GM18907 (cell line): ENCODE results near the gene WFIKKN2.

ENCODE experiments used
- ATAC-seq: cut with Tn5 transposase; IDR thresholded peaks from one replicate; pipeline ENCODE4 v1.9.1; 2021; ENCODE audit warnings: mild to moderate bottlenecking, moderate library complexity; ENCODE audit not compliant: unreplicated experiment

WFIKKN2 gene

GRCh38 chr17:50833510-50834428 lies 1.6 kb upstream of the WFIKKN2 start:
- ATAC-seq, result no peak

GRCh38 chr17:50834429-50835300 lies 721 bp upstream of the WFIKKN2 start:
- ATAC-seq, result no peak

- ATAC-seq, result no peak
Observed at GRCh38 chr17:50836826-50837225, 1.4 kb downstream of the WFIKKN2 start.

- ATAC-seq, result no peak
Observed at GRCh38 chr17:50837286-50837979, 2.0 kb downstream of the WFIKKN2 start.

GRCh38 chr17:50837980-50838954 lies 2.9 kb downstream of the WFIKKN2 start:
- ATAC-seq, result no peak

GRCh38 chr17:50839591-50840310 lies 4.4 kb downstream of the WFIKKN2 start:
- ATAC-seq, result no peak

- no peak for ATAC-seq
Observed at GRCh38 chr17:50840311-50840851, 5.0 kb downstream of the WFIKKN2 start.

- no peak for ATAC-seq
Observed at GRCh38 chr17:50841277-50841948, 6.0 kb downstream of the WFIKKN2 start.

GRCh38 chr17:50841949-50842354 lies 6.6 kb downstream of the WFIKKN2 start:
- no peak for ATAC-seq

- ATAC-seq, result no peak
Observed at GRCh38 chr17:50842506-50843149, 7.2 kb downstream of the WFIKKN2 start.

GRCh38 chr17:50843150-50843905 lies 7.9 kb downstream of the WFIKKN2 start:
- no peak for ATAC-seq

GRCh38 chr17:50844117-50844700 lies 8.8 kb downstream of the WFIKKN2 start:
- no peak for ATAC-seq

GRCh38 chr17:50845240-50846147 lies 10.1 kb downstream of the WFIKKN2 start:
- ATAC-seq, result no peak

GRCh38 chr17:50847566-50847965 lies 12.2 kb downstream of the WFIKKN2 start:
- no peak for ATAC-seq

- ATAC-seq, result no peak
Observed at GRCh38 chr17:50848039-50848438, 12.7 kb downstream of the WFIKKN2 start.

- ATAC-seq, result no peak
Observed at GRCh38 chr17:50848711-50849110, 13.3 kb downstream of the WFIKKN2 start.
